ENCODE measurements around the gene EFL1. TPM values are rescaled to one million over a fixed set of nuclear protein-coding genes. Genes with fewer than 3 reads are reported as not detected.

The EFL1 gene
- polyA plus RNA-seq, 2 of the 4 experiments (the other 2 are of a cell fraction), result 21.2 to 42.3 TPM

GRCh38 chr15:82231842-82232241 is 30.7 kb downstream of the EFL1 start:
- WGBS (ENCODE audit: missing lambda C conversion rate), result 94% methylated on average over 2 of the region's 2 CpGs
- no peak for ATAC-seq
- no peak for TF ChIP-seq EP300 (IDR thresholded peaks at IDR 0.05)
- no peak for TF ChIP-seq BHLHE40 (IDR thresholded peaks at IDR 0.05; ENCODE audit: low read depth, low read length)
- no peak for TF ChIP-seq RARB (CRISPR knock-in tag; IDR thresholded peaks at IDR 0.05)
- no peak for TF ChIP-seq CBX2 (IDR thresholded peaks at IDR 0.05; ENCODE audit: borderline replicate concordance, low read depth)
- no peak for TF ChIP-seq NFE2L2 (conservative IDR thresholded peaks at IDR 0.05; ENCODE audit: low read length)
- TF ChIP-seq JUN (IDR thresholded peaks at IDR 0.05), result no peak
- no peak for TF ChIP-seq NR3C1 (IDR thresholded peaks at IDR 0.05)
- TF ChIP-seq HES2 (IDR thresholded peaks at IDR 0.05), result no peak
- no peak for TF ChIP-seq PBX3 (IDR thresholded peaks at IDR 0.05)
- no peak for TF ChIP-seq POLR2A (IDR thresholded peaks at IDR 0.05; ENCODE audit: low read length)
- TF ChIP-seq CEBPB (IDR thresholded peaks at IDR 0.05), result no peak
- no peak for TF ChIP-seq EHF (CRISPR knock-in tag; IDR thresholded peaks at IDR 0.05)

GRCh38 chr15:82231233-82231632 is 31.3 kb downstream of the EFL1 start:
- POLR2A ChIA-PET, result no interaction called here
- H3K27ac ChIP-seq, result no peak overlapping the region
- H3K4me1 ChIP-seq, result no peaks in the 10 kb centered on the region
- 73% methylated on average over 2 of the region's 2 CpGs for WGBS (ENCODE audit: missing lambda C conversion rate)
- no peak for TF ChIP-seq MAX (IDR thresholded peaks at IDR 0.05)
- TF ChIP-seq USF2 (IDR thresholded peaks at IDR 0.05), result no peak
- TF ChIP-seq CEBPB (IDR thresholded peaks at IDR 0.05), result no peak
- TF ChIP-seq MAZ (IDR thresholded peaks at IDR 0.05; ENCODE audit: borderline replicate concordance, low read depth, low read length), result no peak
- no peak for TF ChIP-seq RCOR1 (IDR thresholded peaks at IDR 0.05; ENCODE audit: low read depth, low read length)
- TF ChIP-seq ZFP36 (IDR thresholded peaks at IDR 0.05; ENCODE audit: borderline replicate concordance, partially characterized antibody), result no peak
- no peak for TF ChIP-seq ZSCAN20 (CRISPR knock-in tag; IDR thresholded peaks at IDR 0.05)
- no peak for TF ChIP-seq FOSB (CRISPR knock-in tag; IDR thresholded peaks at IDR 0.05)
- TF ChIP-seq EHMT2 (IDR thresholded peaks at IDR 0.05; ENCODE audit: low read depth), result no peak
- no peak for TF ChIP-seq NFE2L2 (conservative IDR thresholded peaks at IDR 0.05; ENCODE audit: low read length)
- TF ChIP-seq JUNB (IDR thresholded peaks at IDR 0.05), result no peak
- FAIRE-seq (no peak), DNase-seq (ENCODE audit: low read depth in 1 of 2, low spot score in 1 of 2) (no peak), ATAC-seq (no peak)
- no peaks in the 10 kb centered on the region for H3K9me3 ChIP-seq
- no peak overlapping the region for H3K4me3 ChIP-seq
- CTCF ChIA-PET, result interaction anchor here (0.6 to 0.7 kb wide), 2 partner anchors 11 to 300 kb away, joined by 3 read pairs; no protein-coding TSS in a partner anchor
- no peak overlapping the region for H3K4me2 ChIP-seq

More at GRCh38 chr15:82231842-82232241, 30.7 kb downstream of the EFL1 start:
- ChIA-PET POLR2A (no interaction called here), CTCF (no interaction called here)
- H3K27ac ChIP-seq, result no peak overlapping the region
- H3K9me3 ChIP-seq, result no peaks in the 10 kb centered on the region
- FAIRE-seq, result no peak
- no peak overlapping the region for H3K4me3 ChIP-seq
- no peak overlapping the region for H3K4me2 ChIP-seq
- no peak for DNase-seq (ENCODE audit: low read depth in 1 of 2, low spot score in 1 of 2)
- no peaks in the 10 kb centered on the region for H3K4me1 ChIP-seq

- Histone ChIP-seq H3K4me3 (no peak overlapping the region), H3K4me1 (no peaks in the 10 kb centered on the region), H3K4me2 (no peak overlapping the region), H3K27ac (no peak overlapping the region), H3K9me3 (no peaks in the 10 kb centered on the region)
- FAIRE-seq, result no peak
- ChIA-PET CTCF (interaction anchor here (0.5 to 0.7 kb wide), 2 partner anchors 819 to 1121 kb away, joined by 3 read pairs; no protein-coding TSS in a partner anchor), POLR2A (no interaction called here)
- TF ChIP-seq FOSL2 (IDR thresholded peaks at IDR 0.05) (no peak), FOSL2 (CRISPR knock-in tag; IDR thresholded peaks at IDR 0.05) (peak; percentile 51), CBX2 (IDR thresholded peaks at IDR 0.05; ENCODE audit: borderline replicate concordance, low read depth) (no peak)
- no peak for DNase-seq (ENCODE audit: low read depth in 1 of 2, low spot score in 1 of 2)
- ATAC-seq, result no peak
- WGBS (ENCODE audit: missing lambda C conversion rate), result 90% methylated on average over 1 of the region's 1 CpG
These were observed 33.8 kb downstream of the EFL1 start for GRCh38 chr15:82228750-82229149.
